ENCODE results near the gene C8A. TPM values are rescaled to one million over a fixed set of nuclear protein-coding genes. Genes with fewer than 3 reads are reported as not detected.

The C8A gene
- total and polyA plus RNA-seq, 2 of the 13 experiments (the other 11 are each of a cell fraction or from before 2014, with no cell fraction given), result 10.5 to 15.0 TPM

- intact Hi-C loops (cut with micrococcal nuclease; ENCODE audit: unreplicated experiment), result no loop called here
- no peak for ATAC-seq
- Histone ChIP-seq H3K4me2 (ENCODE audit: low read depth, low read length) (no peak overlapping the region), H3K79me2 (ENCODE audit: insufficient read depth, low read length) (no peaks in the 10 kb centered on the region), H3K9me3 (ENCODE audit: low read length) (no peaks in the 10 kb centered on the region), H3K4me3 (replicated peaks in 1 of 3; ENCODE audit: insufficient read depth in 1 of 3, low read depth in 2 of 3, low read length in 3 of 3) (no peak overlapping the region), H2AFZ (ENCODE audit: low read length) (no peak overlapping the region), H3K27ac (ENCODE audit: extremely low read length, insufficient read depth, low read length) (peak overlapping the region; percentile 23), H3K9ac (ENCODE audit: insufficient read depth, low read depth, low read length) (no peak overlapping the region), H3K27me3 (ENCODE audit: control insufficient read depth in 1 of 2, insufficient read depth in 2 of 2, low read length in 2 of 2) (no peaks in the 10 kb centered on the region), H4K20me1 (ENCODE audit: insufficient read depth, low read length) (no peaks in the 10 kb centered on the region), H3K4me1 (ENCODE audit: insufficient read depth, low read length) (peaks cover 84% of the 10 kb centered on the region), H3K36me3 (replicated peaks in 1 of 2; ENCODE audit: control insufficient read depth in 1 of 2, insufficient read depth in 2 of 2, low read length in 2 of 2) (no peaks in the 10 kb centered on the region)
- 100% methylated on average over 3 of the region's 3 CpGs for WGBS (ENCODE audit: low lambda C conversion rate)
- FAIRE-seq, result no peak
- in situ Hi-C loops (cut with HindIII; ENCODE audit: extremely low pct_ligation_motif_present, low pct_unique_long_range_greater_than_20kb), result no loop called here
- no peak for DNase-seq (ENCODE audit: low spot score)
- ChIA-PET POLR2A (interaction anchor here (1.6 to 2.2 kb wide), 2 partner anchors 48 to 62 kb away, joined by 4 to 6 read pairs; partner anchors contain the start of gene C8A), CTCF (ENCODE audit: low intra/inter-chr PET ratio, low total read pairs) (no interaction called here)
- BruUV-seq (replicated peaks), result no TSS peak
- TF ChIP-seq STAT6 (CRISPR knock-in tag; IDR thresholded peaks at IDR 0.05; ENCODE audit: borderline replicate concordance) (no peak), U2AF1 (optimal IDR thresholded peaks at IDR 0.05; ENCODE audit: low read depth, low read length) (no peak), ZNF407 (CRISPR knock-in tag; IDR thresholded peaks at IDR 0.05; ENCODE audit: not compliant biosample characterization) (no peak), ZNF318 (CRISPR knock-in tag; IDR thresholded peaks at IDR 0.05) (no peak)
Measured at GRCh38 chr1:56916630-56917029, 62.0 kb downstream of the C8A start.

Measured in HepG2 (cell line).